AG09309 (cell line): ENCODE measurements around the gene SSB.

ENCODE experiments used
- DNase-seq: peaks from one replicate; pipeline ENCODE4 v3.0.0-alpha.2; 2010; ENCODE audit warnings: low read depth
- H3K4me3 ChIP-seq: 2 replicates; pipeline ENCODE4 v1.5.1; 2011; ENCODE audit warnings: mild to moderate bottlenecking, low read depth, low read length, moderate library complexity; ENCODE audit not compliant: control insufficient read depth
- CTCF ChIP-seq: IDR thresholded peaks from 2 replicates; pipeline ENCODE4 v1.5.1; 2011; ENCODE audit warnings: mild to moderate bottlenecking, low read depth, low read length, inconsistent platforms; ENCODE audit not compliant: insufficient read depth, control insufficient read depth; ENCODE audit errors: missing control alignments

The SSB gene

GRCh38 chr2:169771021-169771420 lies 27.6 kb upstream of the SSB start:
- DNase-seq = no peak
- H3K4me3 ChIP-seq = no peak overlapping the region
- no peak for TF ChIP-seq CTCF

- no peak for DNase-seq
- no peak overlapping the region for H3K4me3 ChIP-seq
- TF ChIP-seq CTCF = no peak
Observed at GRCh38 chr2:169771612-169772011, 27.1 kb upstream of the SSB start.

- no peak overlapping the region for H3K4me3 ChIP-seq
- no peak for DNase-seq
- no peak for TF ChIP-seq CTCF
Observed at GRCh38 chr2:169772651-169773050, 26.0 kb upstream of the SSB start.

- H3K4me3 ChIP-seq = no peak overlapping the region
- DNase-seq = no peak
- no peak for TF ChIP-seq CTCF
Observed at GRCh38 chr2:169775354-169775753, 23.3 kb upstream of the SSB start.

GRCh38 chr2:169775765-169776164 lies 22.9 kb upstream of the SSB start:
- no peak for TF ChIP-seq CTCF
- H3K4me3 ChIP-seq = no peak overlapping the region
- no peak for DNase-seq

- no peak overlapping the region for H3K4me3 ChIP-seq
- DNase-seq = no peak
- TF ChIP-seq CTCF = no peak
Observed at GRCh38 chr2:169776252-169776761, 22.4 kb upstream of the SSB start.

GRCh38 chr2:169778446-169778845 lies 20.2 kb upstream of the SSB start:
- DNase-seq = no peak
- no peak overlapping the region for H3K4me3 ChIP-seq
- TF ChIP-seq CTCF = no peak
